GM19239 (cell line): Measurements from ENCODE around the gene RBM19.

Source experiments
- DNase-seq: peaks from one replicate; pipeline ENCODE4 v3.0.0; 2011; ENCODE audit warnings: low spot score; ENCODE audit not compliant: insufficient read length
- FAIRE-seq: peaks from 2 replicates; lab custom pipeline; 2011; peaks lifted over from hg19 to GRCh38; lab: Jason Lieb, UNC

RBM19 gene

GRCh38 chr12:113796066-113796827, 169.9 kb downstream of the RBM19 start:
- FAIRE-seq (no peak), DNase-seq (no peak)

GRCh38 chr12:113795445-113795844, 170.7 kb downstream of the RBM19 start:
- FAIRE-seq, result no peak
- no peak for DNase-seq

GRCh38 chr12:113794774-113795173, 171.4 kb downstream of the RBM19 start:
- DNase-seq, result no peak
- no peak for FAIRE-seq

- FAIRE-seq (no peak), DNase-seq (no peak)
These were observed 172.9 kb downstream of the RBM19 start for GRCh38 chr12:113793250-113793649.

GRCh38 chr12:113792450-113792849, 173.7 kb downstream of the RBM19 start:
- DNase-seq, result no peak
- no peak for FAIRE-seq

- DNase-seq (no peak), FAIRE-seq (no peak)
These were observed 177.9 kb downstream of the RBM19 start for GRCh38 chr12:113788020-113788856.

GRCh38 chr12:113786107-113786506, 180.0 kb downstream of the RBM19 start:
- no peak for FAIRE-seq
- no peak for DNase-seq

- no peak for FAIRE-seq
- DNase-seq, result no peak
These were observed 182.3 kb downstream of the RBM19 start for GRCh38 chr12:113783811-113784210.

GRCh38 chr12:113782873-113783272, 183.3 kb downstream of the RBM19 start:
- DNase-seq (no peak), FAIRE-seq (no peak)

- DNase-seq (no peak), FAIRE-seq (no peak)
These were observed 184.5 kb downstream of the RBM19 start for GRCh38 chr12:113781415-113782198.

- DNase-seq, result no peak
- FAIRE-seq, result no peak
These were observed 186.4 kb downstream of the RBM19 start for GRCh38 chr12:113779774-113780173.

GRCh38 chr12:113778432-113779132, 187.5 kb downstream of the RBM19 start:
- FAIRE-seq, result no peak
- no peak for DNase-seq

GRCh38 chr12:113777751-113778150, 188.4 kb downstream of the RBM19 start:
- no peak for DNase-seq

GRCh38 chr12:113776536-113776935, 189.6 kb downstream of the RBM19 start:
- FAIRE-seq, result no peak
- DNase-seq, result no peak

More at GRCh38 chr12:113777751-113778150, 188.4 kb downstream of the RBM19 start:
- no peak for FAIRE-seq

GRCh38 chr12:113774526-113774925, 191.6 kb downstream of the RBM19 start:
- DNase-seq (no peak), FAIRE-seq (no peak)

- FAIRE-seq, result no peak
These were observed 193.6 kb downstream of the RBM19 start for GRCh38 chr12:113772505-113773030.

GRCh38 chr12:113770389-113770865, 195.7 kb downstream of the RBM19 start:
- FAIRE-seq (no peak), DNase-seq (no peak)

More at GRCh38 chr12:113772505-113773030, 193.6 kb downstream of the RBM19 start:
- no peak for DNase-seq

- DNase-seq (no peak), FAIRE-seq (no peak)
These were observed 196.8 kb downstream of the RBM19 start for GRCh38 chr12:113769305-113769704.

GRCh38 chr12:113768850-113769249, 197.3 kb downstream of the RBM19 start:
- FAIRE-seq (no peak), DNase-seq (no peak)
